Activated naive CD4-positive, alpha-beta T cell treated with anti-CD3 and anti-CD28 coated beads, Interleukin-2, amount 50 U/mL, for 24 hours (primary cell): ENCODE measurements around the gene CYP4A22.
"Not testable (repeated sequence)": the region's sequence is repeated elsewhere in the genome, so short reads cannot be mapped to it uniquely, and the experiment has no call there.

Source experiments
- H3K27ac Mint-ChIP-seq: one replicate; pipeline ENCODE4 v1.8.0; 2021; ENCODE audit warnings: mild to moderate bottlenecking, mixed read lengths
- H3K27me3 Mint-ChIP-seq: one replicate; pipeline ENCODE4 v1.8.0; 2021; ENCODE audit warnings: mixed read lengths
- H3K36me3 Mint-ChIP-seq: one replicate; pipeline ENCODE4 v1.8.0; 2021; ENCODE audit warnings: mixed read lengths
- H3K4me1 Mint-ChIP-seq: one replicate; pipeline ENCODE4 v1.8.0; 2021; ENCODE audit warnings: mixed read lengths
- H3K4me3 Mint-ChIP-seq: one replicate; pipeline ENCODE4 v1.8.0; 2021; ENCODE audit warnings: mild to moderate bottlenecking, mixed read lengths
- H3K9me3 Mint-ChIP-seq: one replicate; pipeline ENCODE4 v1.8.0; 2021; ENCODE audit warnings: mixed read lengths

The CYP4A22 gene

GRCh38 chr1:47137198-47137597 is at the start of gene CYP4A22:
Gene CYP4A22, plus strand, starts transcription at chr1:47137441. Its CDS starts 45 bp downstream, at chr1:47137486.
- Mint-ChIP-seq H3K27me3 (peaks cover 9% of the 10 kb centered on the region), H3K9me3 (no peaks in the 10 kb centered on the region), H3K4me1 (no peaks in the 10 kb centered on the region), H3K27ac (no peak within 1 kb of the TSS), H3K36me3 (no peaks in the 10 kb centered on the region), H3K4me3 (no peak within 1 kb of the TSS)

GRCh38 chr1:47089356-47089755 is 47.9 kb upstream of the CYP4A22 start:
- H3K36me3 Mint-ChIP-seq, H3K27ac Mint-ChIP-seq, H3K27me3 Mint-ChIP-seq, H3K9me3 Mint-ChIP-seq, H3K4me3 Mint-ChIP-seq, H3K4me1 Mint-ChIP-seq: not testable (repeated sequence)

GRCh38 chr1:47091476-47091875 is 45.8 kb upstream of the CYP4A22 start:
- H3K4me1 Mint-ChIP-seq, H3K27me3 Mint-ChIP-seq, H3K4me3 Mint-ChIP-seq, H3K36me3 Mint-ChIP-seq, H3K9me3 Mint-ChIP-seq, H3K27ac Mint-ChIP-seq: not testable (repeated sequence)

- Mint-ChIP-seq H3K4me1 (no peaks in the 10 kb centered on the region), H3K4me3 (no peak overlapping the region), H3K27me3 (peaks cover 23% of the 10 kb centered on the region), H3K9me3 (peaks cover 18% of the 10 kb centered on the region), H3K27ac (no peak overlapping the region), H3K36me3 (peaks cover 3% of the 10 kb centered on the region)
Measured at GRCh38 chr1:47104816-47105215, 32.4 kb upstream of the CYP4A22 start.

- Mint-ChIP-seq H3K36me3 (peaks cover 3% of the 10 kb centered on the region), H3K27me3 (peaks cover 22% of the 10 kb centered on the region), H3K4me1 (no peaks in the 10 kb centered on the region), H3K4me3 (no peak overlapping the region), H3K9me3 (peaks cover 18% of the 10 kb centered on the region), H3K27ac (no peak overlapping the region)
Measured at GRCh38 chr1:47106792-47107191, 30.4 kb upstream of the CYP4A22 start.

GRCh38 chr1:47107851-47108574 is 29.2 kb upstream of the CYP4A22 start:
- not testable (repeated sequence) for H3K4me1 Mint-ChIP-seq, H3K27ac Mint-ChIP-seq, H3K4me3 Mint-ChIP-seq, H3K36me3 Mint-ChIP-seq
- Mint-ChIP-seq H3K27me3 (peaks cover 21% of the 10 kb centered on the region), H3K9me3 (peaks cover 10% of the 10 kb centered on the region)

GRCh38 chr1:47109482-47109881 is 27.8 kb upstream of the CYP4A22 start:
- not testable (repeated sequence) for H3K4me3 Mint-ChIP-seq, H3K4me1 Mint-ChIP-seq, H3K27ac Mint-ChIP-seq, H3K36me3 Mint-ChIP-seq, H3K9me3 Mint-ChIP-seq
- peaks cover 24% of the 10 kb centered on the region for H3K27me3 Mint-ChIP-seq

GRCh38 chr1:47113178-47113577 is 24.1 kb upstream of the CYP4A22 start:
- no peaks in the 10 kb centered on the region for H3K4me1 Mint-ChIP-seq
- H3K27ac Mint-ChIP-seq = no peak overlapping the region
- H3K4me3 Mint-ChIP-seq = no peak overlapping the region
- H3K9me3 Mint-ChIP-seq = peaks cover 8% of the 10 kb centered on the region
- H3K36me3 Mint-ChIP-seq = no peaks in the 10 kb centered on the region
- peaks cover 18% of the 10 kb centered on the region for H3K27me3 Mint-ChIP-seq

- not testable (repeated sequence) for H3K4me3 Mint-ChIP-seq, H3K36me3 Mint-ChIP-seq, H3K9me3 Mint-ChIP-seq, H3K4me1 Mint-ChIP-seq, H3K27ac Mint-ChIP-seq
- peaks cover 10% of the 10 kb centered on the region for H3K27me3 Mint-ChIP-seq
Measured at GRCh38 chr1:47121039-47121438, 16.2 kb upstream of the CYP4A22 start.

- H3K4me3 Mint-ChIP-seq, H3K27ac Mint-ChIP-seq, H3K4me1 Mint-ChIP-seq, H3K9me3 Mint-ChIP-seq, H3K36me3 Mint-ChIP-seq: not testable (repeated sequence)
- peaks cover 10% of the 10 kb centered on the region for H3K27me3 Mint-ChIP-seq
Measured at GRCh38 chr1:47124834-47125233, 12.4 kb upstream of the CYP4A22 start.

GRCh38 chr1:47126997-47127396 is 10.2 kb upstream of the CYP4A22 start:
- not testable (repeated sequence) for H3K27ac Mint-ChIP-seq, H3K4me1 Mint-ChIP-seq, H3K36me3 Mint-ChIP-seq, H3K9me3 Mint-ChIP-seq, H3K4me3 Mint-ChIP-seq
- peaks cover 13% of the 10 kb centered on the region for H3K27me3 Mint-ChIP-seq

- H3K9me3 Mint-ChIP-seq = no peaks in the 10 kb centered on the region
- H3K27ac Mint-ChIP-seq = no peak overlapping the region
- no peak overlapping the region for H3K4me3 Mint-ChIP-seq
Measured at GRCh38 chr1:47128221-47128620, 9.0 kb upstream of the CYP4A22 start.

GRCh38 chr1:47128854-47129253 is 8.4 kb upstream of the CYP4A22 start:
- not testable (repeated sequence) for H3K27ac Mint-ChIP-seq, H3K4me1 Mint-ChIP-seq, H3K36me3 Mint-ChIP-seq, H3K4me3 Mint-ChIP-seq, H3K9me3 Mint-ChIP-seq
- H3K27me3 Mint-ChIP-seq = peaks cover 15% of the 10 kb centered on the region

More at GRCh38 chr1:47128221-47128620, 9.0 kb upstream of the CYP4A22 start:
- H3K27me3 Mint-ChIP-seq = peaks cover 15% of the 10 kb centered on the region
- no peaks in the 10 kb centered on the region for H3K4me1 Mint-ChIP-seq
- H3K36me3 Mint-ChIP-seq = no peaks in the 10 kb centered on the region

- H3K4me3 Mint-ChIP-seq, H3K4me1 Mint-ChIP-seq, H3K36me3 Mint-ChIP-seq, H3K27ac Mint-ChIP-seq, H3K9me3 Mint-ChIP-seq: not testable (repeated sequence)
- peaks cover 19% of the 10 kb centered on the region for H3K27me3 Mint-ChIP-seq
Measured at GRCh38 chr1:47129489-47130230, 7.6 kb upstream of the CYP4A22 start.

GRCh38 chr1:47132665-47133064 is 4.6 kb upstream of the CYP4A22 start:
- not testable (repeated sequence) for H3K4me3 Mint-ChIP-seq, H3K36me3 Mint-ChIP-seq, H3K27ac Mint-ChIP-seq, H3K4me1 Mint-ChIP-seq, H3K9me3 Mint-ChIP-seq
- peaks cover 21% of the 10 kb centered on the region for H3K27me3 Mint-ChIP-seq

GRCh38 chr1:47137925-47138615 is 829 bp downstream of the CYP4A22 start:
- no peaks in the 10 kb centered on the region for H3K4me1 Mint-ChIP-seq
- H3K27me3 Mint-ChIP-seq = peaks cover 7% of the 10 kb centered on the region
- no peak overlapping the region for H3K4me3 Mint-ChIP-seq
- H3K9me3 Mint-ChIP-seq = no peaks in the 10 kb centered on the region
- H3K27ac Mint-ChIP-seq = no peak overlapping the region
- no peaks in the 10 kb centered on the region for H3K36me3 Mint-ChIP-seq
